ENCODE data around the gene CNGA2.

GRCh38 chrX:151773434-151773833 is 38.9 kb downstream of the CNGA2 start:
- no peak for TF ChIP-seq CTCF (IDR thresholded peaks at IDR 0.05)
- no peak for TF ChIP-seq POLR2A (IDR thresholded peaks at IDR 0.05)
- no peak for TF ChIP-seq EP300 (IDR thresholded peaks at IDR 0.05)
